GM18520 (cell line): ENCODE measurements around the gene TNFRSF1A.

ENCODE experiments used
- ATAC-seq: cut with Tn5 transposase; IDR thresholded peaks from one replicate; pipeline ENCODE4 v1.9.1; 2021; ENCODE audit not compliant: unreplicated experiment

Gene TNFRSF1A

GRCh38 chr12:6324936-6325750 lies 16.7 kb downstream of the TNFRSF1A start:
- no peak for ATAC-seq

- ATAC-seq: no peak
Observed at GRCh38 chr12:6323995-6324711, 17.7 kb downstream of the TNFRSF1A start.

GRCh38 chr12:6323340-6323994 lies 18.4 kb downstream of the TNFRSF1A start:
- no peak for ATAC-seq

GRCh38 chr12:6322969-6323339 lies 18.9 kb downstream of the TNFRSF1A start:
- no peak for ATAC-seq

GRCh38 chr12:6322352-6322751 lies 19.5 kb downstream of the TNFRSF1A start:
- no peak for ATAC-seq

- no peak for ATAC-seq
Observed at GRCh38 chr12:6321905-6322304, 20.0 kb downstream of the TNFRSF1A start.

GRCh38 chr12:6319446-6319845 lies 22.4 kb downstream of the TNFRSF1A start:
- ATAC-seq: no peak

GRCh38 chr12:6318440-6318879 lies 23.4 kb downstream of the TNFRSF1A start:
- no peak for ATAC-seq

- ATAC-seq: no peak
Observed at GRCh38 chr12:6317693-6318439, 24.0 kb downstream of the TNFRSF1A start.

- no peak for ATAC-seq
Observed at GRCh38 chr12:6316921-6317692, 24.8 kb downstream of the TNFRSF1A start.

GRCh38 chr12:6315704-6316597 lies 25.9 kb downstream of the TNFRSF1A start:
- ATAC-seq: no peak

- ATAC-seq: no peak
Observed at GRCh38 chr12:6315184-6315583, 26.7 kb downstream of the TNFRSF1A start.

- no peak for ATAC-seq
Observed at GRCh38 chr12:6314776-6315175, 27.1 kb downstream of the TNFRSF1A start.

GRCh38 chr12:6313326-6313940 lies 28.4 kb downstream of the TNFRSF1A start:
- no peak for ATAC-seq

GRCh38 chr12:6312529-6313325 lies 29.1 kb downstream of the TNFRSF1A start:
- ATAC-seq: peak; percentile 62

- ATAC-seq: no peak
Observed at GRCh38 chr12:6311822-6312528, 29.9 kb downstream of the TNFRSF1A start.
